NT2/D1 (cell line): Measurements from ENCODE around the gene NT5DC4.

Source experiments
- SUZ12 ChIP-seq: IDR thresholded peaks from 2 replicates; pipeline ENCODE4 v1.6.1; 2011; ENCODE audit not compliant: insufficient read length, insufficient read depth; ENCODE audit errors: extremely low read depth
- YY1 ChIP-seq: IDR thresholded peaks from 2 replicates; pipeline ENCODE4 v1.6.1; 2011; ENCODE audit not compliant: insufficient read length, insufficient read depth

GRCh38 chr2:112706170-112706664 is 14.6 kb upstream of the NT5DC4 start:
- TF ChIP-seq YY1 (no peak), SUZ12 (no peak)
